Measurements from ENCODE around the gene ALKAL2. TPM values are rescaled to one million over a fixed set of nuclear protein-coding genes. Genes with fewer than 3 reads are reported as not detected.

ALKAL2 gene
- total and polyA plus RNA-seq, 9 of the 15 experiments (the other 6 are each of a cell fraction or from before 2014, with no cell fraction given), result not detected

DNA sequence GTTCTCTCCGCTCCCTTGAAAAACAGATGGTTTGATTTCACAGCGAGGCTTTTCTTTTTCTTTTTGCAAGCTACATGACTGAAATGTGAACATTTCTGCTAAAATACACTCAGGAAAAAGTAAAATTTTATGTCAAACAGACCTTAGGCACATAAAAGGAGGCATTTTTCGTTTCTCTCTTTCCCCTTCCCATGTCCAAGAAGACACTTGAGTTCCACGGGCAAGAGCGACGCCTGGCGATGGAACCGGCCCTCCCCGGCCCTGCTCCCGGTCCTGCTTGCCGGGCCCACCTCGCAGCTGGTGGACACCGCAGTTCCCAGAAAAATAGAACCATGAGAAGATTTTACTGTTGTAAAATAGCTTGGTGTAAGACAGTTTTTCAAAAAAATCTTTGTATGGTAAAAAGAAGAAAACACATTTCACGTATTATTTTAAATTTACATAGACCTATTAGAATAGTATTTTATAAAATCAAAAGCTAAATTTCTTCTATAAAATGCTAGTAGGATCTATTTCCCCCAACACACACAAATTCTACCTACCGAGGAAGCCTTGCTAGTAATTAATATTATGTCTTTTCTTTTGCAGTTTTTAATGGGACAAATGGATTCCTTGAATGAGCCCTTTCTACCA is 2.3 kb upstream of the ALKAL2 start (continued):
- TF ChIP-seq GABPA (tag; conservative IDR thresholded peaks at IDR 0.05; ENCODE audit: low read depth), result no peak
- TF ChIP-seq ZFP36 (IDR thresholded peaks at IDR 0.05; ENCODE audit: low read depth, low read length, partially characterized antibody), result peak; percentile 3
- peak in 1 of 2 experiments; percentile 41; a peak in 1 of 4 replicates for TF ChIP-seq MAZ (CRISPR knock-in tag; conservative IDR thresholded peaks at IDR 0.05 in 1 of 2, IDR thresholded peaks at IDR 0.05 in 1 of 2)
- TF ChIP-seq, protein P1, sequence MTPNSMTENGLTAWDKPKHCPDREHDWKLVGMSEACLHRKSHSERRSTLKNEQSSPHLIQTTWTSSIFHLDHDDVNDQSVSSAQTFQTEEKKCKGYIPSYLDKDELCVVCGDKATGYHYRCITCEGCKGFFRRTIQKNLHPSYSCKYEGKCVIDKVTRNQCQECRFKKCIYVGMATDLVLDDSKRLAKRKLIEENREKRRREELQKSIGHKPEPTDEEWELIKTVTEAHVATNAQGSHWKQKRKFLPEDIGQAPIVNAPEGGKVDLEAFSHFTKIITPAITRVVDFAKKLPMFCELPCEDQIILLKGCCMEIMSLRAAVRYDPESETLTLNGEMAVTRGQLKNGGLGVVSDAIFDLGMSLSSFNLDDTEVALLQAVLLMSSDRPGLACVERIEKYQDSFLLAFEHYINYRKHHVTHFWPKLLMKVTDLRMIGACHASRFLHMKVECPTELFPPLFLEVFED (CRISPR knock-in tag; conservative IDR thresholded peaks at IDR 0.05), result no peak
- TF ChIP-seq, protein P2, sequence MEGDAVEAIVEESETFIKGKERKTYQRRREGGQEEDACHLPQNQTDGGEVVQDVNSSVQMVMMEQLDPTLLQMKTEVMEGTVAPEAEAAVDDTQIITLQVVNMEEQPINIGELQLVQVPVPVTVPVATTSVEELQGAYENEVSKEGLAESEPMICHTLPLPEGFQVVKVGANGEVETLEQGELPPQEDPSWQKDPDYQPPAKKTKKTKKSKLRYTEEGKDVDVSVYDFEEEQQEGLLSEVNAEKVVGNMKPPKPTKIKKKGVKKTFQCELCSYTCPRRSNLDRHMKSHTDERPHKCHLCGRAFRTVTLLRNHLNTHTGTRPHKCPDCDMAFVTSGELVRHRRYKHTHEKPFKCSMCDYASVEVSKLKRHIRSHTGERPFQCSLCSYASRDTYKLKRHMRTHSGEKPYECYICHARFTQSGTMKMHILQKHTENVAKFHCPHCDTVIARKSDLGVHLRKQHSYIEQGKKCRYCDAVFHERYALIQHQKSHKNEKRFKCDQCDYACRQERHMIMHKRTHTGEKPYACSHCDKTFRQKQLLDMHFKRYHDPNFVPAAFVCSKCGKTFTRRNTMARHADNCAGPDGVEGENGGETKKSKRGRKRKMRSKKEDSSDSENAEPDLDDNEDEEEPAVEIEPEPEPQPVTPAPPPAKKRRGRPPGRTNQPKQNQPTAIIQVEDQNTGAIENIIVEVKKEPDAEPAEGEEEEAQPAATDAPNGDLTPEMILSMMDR (IDR thresholded peaks at IDR 0.05 in 2 of 3, conservative IDR thresholded peaks at IDR 0.05 in 1 of 3; ENCODE audit: insufficient read depth in 2 of 3, low read depth in 1 of 3, low read length in 3 of 3), result peak; percentile 80 to 89 (median 85)
- TF ChIP-seq, protein P3, sequence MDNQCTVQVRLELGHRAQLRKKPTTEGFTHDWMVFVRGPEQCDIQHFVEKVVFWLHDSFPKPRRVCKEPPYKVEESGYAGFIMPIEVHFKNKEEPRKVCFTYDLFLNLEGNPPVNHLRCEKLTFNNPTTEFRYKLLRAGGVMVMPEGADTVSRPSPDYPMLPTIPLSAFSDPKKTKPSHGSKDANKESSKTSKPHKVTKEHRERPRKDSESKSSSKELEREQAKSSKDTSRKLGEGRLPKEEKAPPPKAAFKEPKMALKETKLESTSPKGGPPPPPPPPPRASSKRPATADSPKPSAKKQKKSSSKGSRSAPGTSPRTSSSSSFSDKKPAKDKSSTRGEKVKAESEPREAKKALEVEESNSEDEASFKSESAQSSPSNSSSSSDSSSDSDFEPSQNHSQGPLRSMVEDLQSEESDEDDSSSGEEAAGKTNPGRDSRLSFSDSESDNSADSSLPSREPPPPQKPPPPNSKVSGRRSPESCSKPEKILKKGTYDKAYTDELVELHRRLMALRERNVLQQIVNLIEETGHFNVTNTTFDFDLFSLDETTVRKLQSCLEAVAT (IDR thresholded peaks at IDR 0.05), result no peak
- peak; percentile 31; the same call in 1 of the 2 replicates for TF ChIP-seq KLF16 (IDR thresholded peaks at IDR 0.05)
- no peak for TF ChIP-seq NCOR1 (IDR thresholded peaks at IDR 0.05)
- no peak for TF ChIP-seq NUFIP1 (IDR thresholded peaks at IDR 0.05; ENCODE audit: partially characterized antibody)
- no peak for TF ChIP-seq CSDE1 (IDR thresholded peaks at IDR 0.05)
